MM.1S (cell line): Measurements from ENCODE around the gene APLNR.

Experiments used
- DNase-seq: peaks from one replicate; pipeline ENCODE4 v3.0.0-alpha.2; 2015
- H2AFZ ChIP-seq: fragments of 300-600 bp; sonication (generic); 2 replicates; pipeline ENCODE4 v1.6.0; 2016; ENCODE audit warnings: antibody characterized with exemption, low read length
- H3F3A ChIP-seq: fragments of 300-600 bp; sonication (generic); 2 replicates; pipeline ENCODE4 v1.6.1; 2016; ENCODE audit warnings: mild to moderate bottlenecking, antibody characterized with exemption, low read length, moderate library complexity, mixed read lengths; ENCODE audit not compliant: insufficient read depth
- H3K27ac ChIP-seq: fragments of 300-600 bp; sonication (generic); 2 replicates; pipeline ENCODE4 v1.5.1; 2016; ENCODE audit warnings: mild to moderate bottlenecking, low read length
- H3K27me3 ChIP-seq: fragments of 300-600 bp; sonication (generic); replicated peaks from 2 replicates; pipeline ENCODE4 v1.6.0; 2016; ENCODE audit warnings: low read length; ENCODE audit not compliant: insufficient read depth
- H3K36me3 ChIP-seq: fragments of 300-600 bp; sonication (generic); replicated peaks from 2 replicates; pipeline ENCODE4 v1.6.1; 2016; ENCODE audit warnings: mild to moderate bottlenecking, low read length, mixed read lengths; ENCODE audit not compliant: insufficient read depth
- H3K4me1 ChIP-seq: fragments of 300-600 bp; sonication (generic); 2 replicates; pipeline ENCODE4 v1.6.1; 2016; ENCODE audit warnings: low read length, mixed read lengths
- H3K4me2 ChIP-seq: fragments of 300-600 bp; sonication (generic); 2 replicates; pipeline ENCODE4 v1.6.0; 2016; ENCODE audit warnings: low read depth, low read length
- H3K4me3 ChIP-seq: fragments of 300-600 bp; sonication (generic); 2 replicates; pipeline ENCODE4 v1.5.1; 2016; ENCODE audit warnings: low read length, mixed read lengths
- H3K79me2 ChIP-seq: fragments of 300-600 bp; sonication (generic); 2 replicates; pipeline ENCODE4 v1.6.1; 2016; ENCODE audit warnings: mixed run types, low read length, mixed read lengths
- H3K9ac ChIP-seq: fragments of 300-600 bp; sonication (generic); 2 replicates; pipeline ENCODE4 v1.6.1; 2016; ENCODE audit warnings: low read length, mixed read lengths
- H3K9me2 ChIP-seq: fragments of 300-600 bp; sonication (generic); replicated peaks from 2 replicates; pipeline ENCODE4 v1.6.1; 2016; ENCODE audit warnings: mild to moderate bottlenecking, low read length, mixed read lengths; ENCODE audit not compliant: insufficient read depth
- H3K9me3 ChIP-seq: fragments of 300-600 bp; sonication (generic); replicated peaks from 2 replicates; pipeline ENCODE4 v1.6.1; 2016; ENCODE audit warnings: mild to moderate bottlenecking, low read length, mixed read lengths; ENCODE audit not compliant: insufficient read depth
- H4K20me1 ChIP-seq: fragments of 300-600 bp; sonication (generic); 2 replicates; pipeline ENCODE4 v1.6.1; 2016; ENCODE audit warnings: mild to moderate bottlenecking, low read length, moderate library complexity, mixed read lengths; ENCODE audit not compliant: insufficient read depth
- CTCF ChIP-seq: fragments of 300-600 bp; sonication (generic); IDR thresholded peaks from 2 replicates; pipeline ENCODE4 v1.5.1; 2016; ENCODE audit warnings: antibody characterized with exemption, low read length, mixed read lengths
- EZH2 ChIP-seq: fragments of 300-600 bp; sonication (generic); optimal IDR thresholded peaks from 2 replicates; pipeline ENCODE3; 2017; ENCODE audit warnings: low read depth, mild to moderate bottlenecking, antibody characterized with exemption, low read length, mixed read lengths
- EZH2phosphoT487 ChIP-seq: fragments of 300-600 bp; sonication (generic); IDR thresholded peaks from 2 replicates; pipeline ENCODE4 v1.6.1; 2018; ENCODE audit warnings: antibody characterized with exemption, low read length

The APLNR gene

GRCh38 chr11:57244911-57245310 is 7.9 kb upstream of the APLNR start:
- Histone ChIP-seq H3K79me2 (no peaks in the 10 kb centered on the region), H3F3A (no peaks in the 10 kb centered on the region), H2AFZ (no peak overlapping the region), H3K9me3 (no peaks in the 10 kb centered on the region), H3K27ac (no peak overlapping the region), H3K4me2 (no peak overlapping the region), H3K4me3 (no peak overlapping the region), H3K36me3 (no peaks in the 10 kb centered on the region), H3K9me2 (no peaks in the 10 kb centered on the region), H3K27me3 (no peaks in the 10 kb centered on the region), H3K4me1 (no peaks in the 10 kb centered on the region), H3K9ac (no peak overlapping the region), H4K20me1 (no peaks in the 10 kb centered on the region)
- no peak for TF ChIP-seq CTCF
- no peak for TF ChIP-seq EZH2
- no peak for TF ChIP-seq EZH2phosphoT487
- DNase-seq: no peak

DNA sequence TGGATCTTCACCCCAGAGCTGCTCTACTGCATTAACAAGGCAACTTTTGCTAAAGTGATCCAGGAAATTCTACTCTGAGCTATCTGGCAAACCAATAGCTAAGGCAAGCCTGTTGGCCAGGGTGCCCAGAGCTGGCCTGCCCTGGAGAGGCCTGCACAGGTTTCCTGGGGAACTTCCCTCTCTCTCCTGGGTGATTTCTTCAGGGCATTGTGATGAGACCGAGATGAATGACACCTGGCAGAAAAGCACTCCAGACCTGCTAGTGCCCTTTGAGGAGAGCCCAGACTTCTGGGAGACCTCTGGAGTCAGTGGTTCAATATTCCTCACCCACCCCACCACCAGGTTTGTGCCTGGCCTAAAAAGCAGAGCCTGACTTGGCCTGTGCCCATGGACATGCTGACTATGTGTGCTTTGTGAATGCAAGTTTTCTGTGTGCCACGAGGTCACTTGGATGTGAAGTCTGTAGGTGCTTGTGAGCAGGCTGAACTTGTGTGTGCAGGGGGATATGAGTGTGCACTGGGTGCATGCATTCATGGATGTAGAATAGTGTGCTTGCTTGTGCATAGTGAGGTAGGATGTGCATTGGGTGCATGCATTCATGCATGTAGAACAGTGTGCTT is 4.4 kb upstream of the APLNR start:
- no peak overlapping the region for H3K4me3 ChIP-seq
- no peak overlapping the region for H2AFZ ChIP-seq
- no peaks in the 10 kb centered on the region for H3K9me2 ChIP-seq
- no peaks in the 10 kb centered on the region for H3F3A ChIP-seq
- H3K79me2 ChIP-seq: no peaks in the 10 kb centered on the region
- no peaks in the 10 kb centered on the region for H3K36me3 ChIP-seq
- H3K4me1 ChIP-seq: no peaks in the 10 kb centered on the region
- no peak for DNase-seq
- no peak overlapping the region for H3K27ac ChIP-seq
- H4K20me1 ChIP-seq: no peaks in the 10 kb centered on the region
- no peak overlapping the region for H3K9ac ChIP-seq
- TF ChIP-seq EZH2 (no peak), EZH2phosphoT487 (no peak)
- H3K4me2 ChIP-seq: no peak overlapping the region
- no peaks in the 10 kb centered on the region for H3K9me3 ChIP-seq
- no peaks in the 10 kb centered on the region for H3K27me3 ChIP-seq

GRCh38 chr11:57240757-57241156 is 3.7 kb upstream of the APLNR start:
- Histone ChIP-seq H3K9ac (no peak overlapping the region), H3K9me2 (no peaks in the 10 kb centered on the region), H3K27me3 (no peaks in the 10 kb centered on the region), H3K9me3 (no peaks in the 10 kb centered on the region), H3K79me2 (no peaks in the 10 kb centered on the region), H2AFZ (no peak overlapping the region), H3K36me3 (no peaks in the 10 kb centered on the region), H3K27ac (no peak overlapping the region), H4K20me1 (no peaks in the 10 kb centered on the region), H3K4me3 (no peak overlapping the region), H3F3A (no peaks in the 10 kb centered on the region), H3K4me1 (no peaks in the 10 kb centered on the region), H3K4me2 (no peak overlapping the region)
- no peak for TF ChIP-seq EZH2
- no peak for TF ChIP-seq EZH2phosphoT487
- no peak for TF ChIP-seq CTCF
- DNase-seq: no peak

DNA sequence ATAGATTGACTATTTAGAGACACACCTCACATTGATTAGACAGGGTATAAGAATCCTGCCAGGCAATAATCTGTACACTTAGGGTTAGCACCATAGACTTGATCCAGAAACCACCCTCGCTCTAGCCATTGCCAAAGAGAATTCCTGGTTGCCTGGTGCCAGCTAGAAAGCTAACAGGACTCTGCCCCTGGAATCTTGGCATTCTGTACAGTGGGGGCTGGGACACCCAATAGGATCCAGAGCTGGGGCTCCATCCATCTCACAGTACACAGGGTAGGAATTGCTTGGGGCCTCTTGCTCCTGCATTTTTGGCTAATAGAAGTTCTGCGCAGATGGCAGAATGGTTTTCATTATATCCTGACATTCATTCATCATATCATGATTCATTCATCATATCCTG is 3.0 kb upstream of the APLNR start:
- no peak for TF ChIP-seq EZH2phosphoT487
- TF ChIP-seq EZH2: no peak
- TF ChIP-seq CTCF: no peak
- no peak overlapping the region for H2AFZ ChIP-seq
- no peaks in the 10 kb centered on the region for H3K9me2 ChIP-seq
- H3K9ac ChIP-seq: no peak overlapping the region
- no peak overlapping the region for H3K27ac ChIP-seq
- H3F3A ChIP-seq: no peaks in the 10 kb centered on the region
- H3K27me3 ChIP-seq: no peaks in the 10 kb centered on the region
- no peaks in the 10 kb centered on the region for H4K20me1 ChIP-seq
- no peaks in the 10 kb centered on the region for H3K36me3 ChIP-seq
- no peaks in the 10 kb centered on the region for H3K79me2 ChIP-seq
- H3K4me3 ChIP-seq: no peak overlapping the region
- H3K9me3 ChIP-seq: no peaks in the 10 kb centered on the region
- DNase-seq: no peak
- H3K4me2 ChIP-seq: no peak overlapping the region
- H3K4me1 ChIP-seq: no peaks in the 10 kb centered on the region
